AG08395 (cell line): ENCODE results near the gene C20orf96.
"Not testable (repeated sequence)": the region's sequence is repeated elsewhere in the genome, so short reads cannot be mapped to it uniquely, and the experiment has no call there.

Experiments used
- DNase-seq: peaks from one replicate; pipeline ENCODE4 v3.0.0; 2012; ENCODE audit warnings: mixed read lengths, low spot score

C20orf96 gene

GRCh38 chr20:235891-236290 lies 54.7 kb downstream of the C20orf96 start:
- no peak for DNase-seq

GRCh38 chr20:227439-228105 lies 63.0 kb downstream of the C20orf96 start:
- no peak for DNase-seq

- DNase-seq, result no peak
These were observed 63.6 kb downstream of the C20orf96 start, which contains the start of gene DEFB129 for GRCh38 chr20:226958-227357. DEFB129 (plus strand) TSS chr20:227258; CDS start chr20:227289, 31 bp downstream.

- DNase-seq, result not testable (repeated sequence)
These were observed 64.7 kb downstream of the C20orf96 start for GRCh38 chr20:225879-226278.

GRCh38 chr20:221258-221830 lies 69.2 kb downstream of the C20orf96 start:
- no peak for DNase-seq
